GM23338 (cell line): Measurements from ENCODE around the gene MCC. TPM values are rescaled to one million over a fixed set of nuclear protein-coding genes. Genes with fewer than 3 reads are reported as not detected.

ENCODE experiments used
- ATAC-seq: fragments of 200-7000 bp; cut with Tn5 transposase; 3 replicates; pipeline ENCODE4 v1.9.1; 2020
- DNase-seq: peaks from one replicate; pipeline ENCODE4 v3.0.0-alpha.2; 2015; ENCODE audit warnings: low spot score
- H2AFZ ChIP-seq: fragments of 200-600 bp; sonication (generic); 2 replicates; pipeline ENCODE4 v1.8.0; 2016; ENCODE audit warnings: antibody characterized with exemption, mild to moderate bottlenecking, moderate library complexity
- H3F3A ChIP-seq: fragments of 200-600 bp; sonication (generic); replicated peaks from 2 replicates; pipeline ENCODE4 v1.8.0; 2017; ENCODE audit warnings: antibody characterized with exemption, mixed run types, low read depth
- H3K27ac ChIP-seq: fragments of 200-600 bp; sonication (generic); 2 replicates; pipeline ENCODE4 v1.6.1; 2016; ENCODE audit warnings: low read depth
- H3K27me3 ChIP-seq: fragments of 200-600 bp; sonication (generic); 2 replicates; pipeline ENCODE4 v1.8.0; 2016; ENCODE audit warnings: mild to moderate bottlenecking, mixed run types, moderate library complexity; ENCODE audit not compliant: insufficient read depth
- H3K36me3 ChIP-seq: fragments of 200-600 bp; sonication (generic); 2 replicates; pipeline ENCODE4 v1.8.0; 2016; ENCODE audit warnings: mild to moderate bottlenecking; ENCODE audit not compliant: insufficient read depth
- H3K4me1 ChIP-seq: fragments of 200-600 bp; sonication (generic); 2 replicates; pipeline ENCODE4 v1.8.0; 2016; ENCODE audit warnings: mild to moderate bottlenecking, moderate library complexity; ENCODE audit not compliant: insufficient read depth
- H3K4me2 ChIP-seq: fragments of 200-600 bp; sonication (generic); 2 replicates; pipeline ENCODE4 v1.7.1; 2017; ENCODE audit warnings: mixed run types
- H3K4me3 ChIP-seq: fragments of 200-600 bp; sonication (generic); 2 replicates; pipeline ENCODE4 v1.6.1; 2016; ENCODE audit warnings: mixed run types
- H3K79me2 ChIP-seq: fragments of 200-600 bp; sonication (generic); replicated peaks from 2 replicates; pipeline ENCODE4 v1.8.0; 2017; ENCODE audit warnings: mild to moderate bottlenecking; ENCODE audit not compliant: insufficient read depth
- H3K9me2 ChIP-seq: fragments of 200-600 bp; sonication (generic); 2 replicates; pipeline ENCODE4 v1.8.0; 2017; ENCODE audit not compliant: insufficient read depth
- H4K20me1 ChIP-seq: fragments of 200-600 bp; sonication (generic); replicated peaks from 2 replicates; pipeline ENCODE4 v1.8.0; 2017; ENCODE audit warnings: mild to moderate bottlenecking; ENCODE audit not compliant: insufficient read depth
- H3K27ac Mint-ChIP-seq: 2 replicates; pipeline ENCODE4 v1.8.0; 2020; ENCODE audit warnings: inconsistent platforms, mild to moderate bottlenecking, moderate library complexity, mixed read lengths
- H3K27me3 Mint-ChIP-seq: 3 replicates; pipeline ENCODE4 v1.8.0; 2022; ENCODE audit warnings: low read depth, mild to moderate bottlenecking, moderate library complexity, mixed read lengths, inconsistent platforms; ENCODE audit not compliant: insufficient read depth, poor library complexity
- H3K36me3 Mint-ChIP-seq: 3 replicates; pipeline ENCODE4 v1.8.0; 2021; ENCODE audit warnings: low read depth, mild to moderate bottlenecking, inconsistent platforms, moderate library complexity, mixed read lengths
- H3K4me1 Mint-ChIP-seq: 3 replicates; pipeline ENCODE4 v1.8.0; 2020; ENCODE audit warnings: mild to moderate bottlenecking, inconsistent platforms, mixed read lengths
- H3K4me3 Mint-ChIP-seq: 3 replicates; pipeline ENCODE4 v1.8.0; 2021; ENCODE audit warnings: moderate library complexity, mild to moderate bottlenecking, inconsistent platforms, mixed read lengths
- H3K9me3 Mint-ChIP-seq: 3 replicates; pipeline ENCODE4 v1.8.0; 2020; ENCODE audit warnings: moderate library complexity, mild to moderate bottlenecking, inconsistent platforms, mixed read lengths
- CREB1 ChIP-seq: fragments of 250-450 bp; sonication (Bioruptor Pico); IDR thresholded peaks from 2 replicates; pipeline ENCODE4 v1.5.0; 2020; ENCODE audit warnings: low read depth, mild to moderate bottlenecking, moderate library complexity
- ETS1 ChIP-seq: IDR thresholded peaks from 2 replicates; pipeline ENCODE4 v1.6.1; 2016; ENCODE audit warnings: antibody characterized with exemption
- EZH2 ChIP-seq: fragments of 200-600 bp; sonication (generic); IDR thresholded peaks from one replicate; pipeline ENCODE4 v1.8.0; 2017; ENCODE audit warnings: antibody characterized with exemption, mild to moderate bottlenecking, low read depth; ENCODE audit not compliant: unreplicated experiment
- EZH2phosphoT487 ChIP-seq: fragments of 200-600 bp; sonication (generic); IDR thresholded peaks from one replicate; pipeline ENCODE4 v1.8.1; 2018; ENCODE audit warnings: antibody characterized with exemption; ENCODE audit not compliant: unreplicated experiment
- JUNB ChIP-seq: IDR thresholded peaks from one replicate; pipeline ENCODE4 v1.6.1; 2016; ENCODE audit warnings: antibody characterized with exemption; ENCODE audit not compliant: unreplicated experiment
- POLR2AphosphoS5 ChIP-seq: IDR thresholded peaks from 2 replicates; pipeline ENCODE4 v1.6.1; 2016; ENCODE audit warnings: antibody characterized with exemption, low read depth
- ZNF114 ChIP-seq: fragments of 250-450 bp; sonication (Bioruptor Pico); IDR thresholded peaks from 2 replicates; pipeline ENCODE4 v1.5.0; 2020; ENCODE audit warnings: mild to moderate bottlenecking, moderate library complexity
- ZNF462 ChIP-seq: fragments of 250-450 bp; sonication (Bioruptor Pico); IDR thresholded peaks from 2 replicates; pipeline ENCODE4 v1.5.0; 2020; ENCODE audit warnings: mild to moderate bottlenecking, moderate library complexity
- polyA plus RNA-seq: library from polyadenylated mRNA; unstranded; fragments of >200 nt; fragmentation: Nextera tagmentation; extraction: Ambion mirVana; gene quantifications from 2 replicates; pipeline ENCODE4 v1.2.1, GENCODE V29; 2016
- total RNA-seq: library from RNA; depleted of rRNA; stranded (reverse); fragments of >200 nt; shearing (Covaris generic); gene quantifications from 2 replicates; pipeline ENCODE4 v1.2.3, GENCODE V29; 2014
- TF ChIP-seq, protein P1 (sequence below): IDR thresholded peaks from one replicate; pipeline ENCODE4 v1.6.1; 2018; ENCODE audit warnings: antibody characterized with exemption; ENCODE audit not compliant: unreplicated experiment

MCC gene
- total and polyA plus RNA-seq, 2 experiments from 2014 or later, result 3.8 to 10.1 TPM

- no peak overlapping the region for H3K27ac ChIP-seq
- no peak for DNase-seq
These were observed 364.0 kb downstream of the MCC start for GRCh38 chr5:113124265-113124664.

More at GRCh38 chr5:113124265-113124664, 364.0 kb downstream of the MCC start:
- Histone ChIP-seq H2AFZ (no peak overlapping the region), H3K4me3 (no peak overlapping the region), H3F3A (no peaks in the 10 kb centered on the region), H3K4me2 (no peak overlapping the region), H3K4me1 (peaks cover 10% of the 10 kb centered on the region), H4K20me1 (no peaks in the 10 kb centered on the region), H3K36me3 (no peaks in the 10 kb centered on the region), H3K27me3 (no peaks in the 10 kb centered on the region), H3K79me2 (no peaks in the 10 kb centered on the region), H3K9me2 (no peaks in the 10 kb centered on the region)
- H3K27me3 Mint-ChIP-seq, result no peaks in the 10 kb centered on the region
- H3K36me3 Mint-ChIP-seq, result peaks cover 3% of the 10 kb centered on the region; the same call in 1 of the 3 replicates
- no peak overlapping the region for H3K27ac Mint-ChIP-seq
- TF ChIP-seq CREB1 (CRISPR knock-in tag) (no peak), EZH2phosphoT487 (no peak), EZH2 (no peak), ETS1 (no peak), JUNB (no peak), ZNF114 (CRISPR knock-in tag) (no peak), ZNF462 (CRISPR knock-in tag) (no peak), POLR2AphosphoS5 (no peak)
- TF ChIP-seq, protein P1, sequence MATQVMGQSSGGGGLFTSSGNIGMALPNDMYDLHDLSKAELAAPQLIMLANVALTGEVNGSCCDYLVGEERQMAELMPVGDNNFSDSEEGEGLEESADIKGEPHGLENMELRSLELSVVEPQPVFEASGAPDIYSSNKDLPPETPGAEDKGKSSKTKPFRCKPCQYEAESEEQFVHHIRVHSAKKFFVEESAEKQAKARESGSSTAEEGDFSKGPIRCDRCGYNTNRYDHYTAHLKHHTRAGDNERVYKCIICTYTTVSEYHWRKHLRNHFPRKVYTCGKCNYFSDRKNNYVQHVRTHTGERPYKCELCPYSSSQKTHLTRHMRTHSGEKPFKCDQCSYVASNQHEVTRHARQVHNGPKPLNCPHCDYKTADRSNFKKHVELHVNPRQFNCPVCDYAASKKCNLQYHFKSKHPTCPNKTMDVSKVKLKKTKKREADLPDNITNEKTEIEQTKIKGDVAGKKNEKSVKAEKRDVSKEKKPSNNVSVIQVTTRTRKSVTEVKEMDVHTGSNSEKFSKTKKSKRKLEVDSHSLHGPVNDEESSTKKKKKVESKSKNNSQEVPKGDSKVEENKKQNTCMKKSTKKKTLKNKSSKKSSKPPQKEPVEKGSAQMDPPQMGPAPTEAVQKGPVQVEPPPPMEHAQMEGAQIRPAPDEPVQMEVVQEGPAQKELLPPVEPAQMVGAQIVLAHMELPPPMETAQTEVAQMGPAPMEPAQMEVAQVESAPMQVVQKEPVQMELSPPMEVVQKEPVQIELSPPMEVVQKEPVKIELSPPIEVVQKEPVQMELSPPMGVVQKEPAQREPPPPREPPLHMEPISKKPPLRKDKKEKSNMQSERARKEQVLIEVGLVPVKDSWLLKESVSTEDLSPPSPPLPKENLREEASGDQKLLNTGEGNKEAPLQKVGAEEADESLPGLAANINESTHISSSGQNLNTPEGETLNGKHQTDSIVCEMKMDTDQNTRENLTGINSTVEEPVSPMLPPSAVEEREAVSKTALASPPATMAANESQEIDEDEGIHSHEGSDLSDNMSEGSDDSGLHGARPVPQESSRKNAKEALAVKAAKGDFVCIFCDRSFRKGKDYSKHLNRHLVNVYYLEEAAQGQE, result no peak
- H3K4me1 Mint-ChIP-seq, result peaks cover 23% of the 10 kb centered on the region
- peaks cover 6% of the 10 kb centered on the region; the same call in 2 of the 3 replicates for H3K9me3 Mint-ChIP-seq
- ATAC-seq, result no peak
- H3K4me3 Mint-ChIP-seq, result no peak overlapping the region
